SH-SY5Y (cell line): ENCODE measurements around the gene ATP6V1A.

Experiments used
- GATA2 ChIP-seq: IDR thresholded peaks from 2 replicates; pipeline ENCODE4 v1.6.1; 2011; ENCODE audit warnings: mild to moderate bottlenecking, low read depth, low read length
- GATA3 ChIP-seq: IDR thresholded peaks from 2 replicates; pipeline ENCODE4 v1.6.1; 2011; ENCODE audit warnings: low read depth, mild to moderate bottlenecking, low read length, moderate library complexity

- TF ChIP-seq GATA2 (no peak), GATA3 (no peak)
These were observed 49.2 kb upstream of the ATP6V1A start for GRCh38 chr3:113697500-113698090.
